HG03103 (cell line): ENCODE data around the gene SLX4IP.

ENCODE experiments used
- ATAC-seq: cut with Tn5 transposase; IDR thresholded peaks from one replicate; pipeline ENCODE4 v1.9.1; 2021; ENCODE audit warnings: low read depth; ENCODE audit not compliant: unreplicated experiment

Gene SLX4IP

GRCh38 chr20:10541668-10542411 is 106.7 kb downstream of the SLX4IP start:
- ATAC-seq: no peak

- no peak for ATAC-seq
Observed at GRCh38 chr20:10542442-10542841, 107.3 kb downstream of the SLX4IP start.

- ATAC-seq: no peak
Observed at GRCh38 chr20:10543480-10543879, 108.4 kb downstream of the SLX4IP start.

GRCh38 chr20:10547276-10548114 is 112.4 kb downstream of the SLX4IP start:
- no peak for ATAC-seq

GRCh38 chr20:10549511-10549910 is 114.4 kb downstream of the SLX4IP start:
- ATAC-seq: no peak

- ATAC-seq: no peak
Observed at GRCh38 chr20:10550204-10551118, 115.4 kb downstream of the SLX4IP start.

- peak; percentile 52 for ATAC-seq
Observed at GRCh38 chr20:10551732-10552724, 116.9 kb downstream of the SLX4IP start.

GRCh38 chr20:10553326-10553984 is 118.3 kb downstream of the SLX4IP start:
- peak; percentile 47 for ATAC-seq

GRCh38 chr20:10554285-10554684 is 119.2 kb downstream of the SLX4IP start:
- no peak for ATAC-seq

GRCh38 chr20:10555393-10555792 is 120.3 kb downstream of the SLX4IP start:
- no peak for ATAC-seq

GRCh38 chr20:10555865-10556308 is 120.8 kb downstream of the SLX4IP start:
- no peak for ATAC-seq

GRCh38 chr20:10556519-10557083 is 121.5 kb downstream of the SLX4IP start:
- ATAC-seq: no peak

- no peak for ATAC-seq
Observed at GRCh38 chr20:10557685-10558084, 122.6 kb downstream of the SLX4IP start.

GRCh38 chr20:10558635-10559187 is 123.6 kb downstream of the SLX4IP start:
- peak; percentile 80 for ATAC-seq

GRCh38 chr20:10559266-10559665 is 124.2 kb downstream of the SLX4IP start:
- no peak for ATAC-seq

GRCh38 chr20:10560686-10561085 is 125.6 kb downstream of the SLX4IP start:
- no peak for ATAC-seq

- ATAC-seq: no peak
Observed at GRCh38 chr20:10561302-10561701, 126.2 kb downstream of the SLX4IP start.

GRCh38 chr20:10562899-10563298 is 127.8 kb downstream of the SLX4IP start:
- no peak for ATAC-seq
